NCI-H2196 treated with DMSO at 0.1 percent for 48 hours (cell line): Measurements from ENCODE around the gene WDR31.
"Not testable (repeated sequence)": the region's sequence is repeated elsewhere in the genome, so short reads cannot be mapped to it uniquely, and the experiment has no call there.

Source experiments
- DNase-seq: peaks from one replicate; lab custom pipeline; 2025; ENCODE audit not compliant: unreplicated experiment; lab: John Stamatoyannopoulos, UW

Gene WDR31

GRCh38 chr9:113340011-113340699 is at the start of gene WDR31:
Gene WDR31, minus strand, starts transcription at chr9:113340275. Its CDS starts 8,253 bp downstream, at chr9:113332022.
- DNase-seq: peak; percentile 80

DNA sequence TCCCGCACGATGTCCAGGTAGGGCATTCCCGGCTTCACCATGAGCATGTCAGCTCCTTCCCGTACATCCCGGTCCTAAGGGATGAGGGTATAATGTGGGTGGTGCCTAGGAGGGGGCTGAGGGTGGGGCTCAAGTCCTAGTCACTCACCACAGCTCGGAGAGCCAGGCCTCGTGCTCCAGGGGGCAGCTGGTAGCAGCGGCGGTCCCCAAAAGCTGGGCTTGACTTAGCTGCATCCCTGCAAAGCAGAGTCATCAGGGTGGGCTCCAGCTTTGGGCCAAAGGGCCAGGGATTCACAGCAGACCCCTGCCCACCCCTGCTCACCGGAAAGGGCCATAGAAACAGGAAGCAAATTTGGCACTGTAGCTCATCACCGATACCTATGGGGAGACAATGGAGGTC is 49.4 kb upstream of the WDR31 start:
- no peak for DNase-seq

DNA sequence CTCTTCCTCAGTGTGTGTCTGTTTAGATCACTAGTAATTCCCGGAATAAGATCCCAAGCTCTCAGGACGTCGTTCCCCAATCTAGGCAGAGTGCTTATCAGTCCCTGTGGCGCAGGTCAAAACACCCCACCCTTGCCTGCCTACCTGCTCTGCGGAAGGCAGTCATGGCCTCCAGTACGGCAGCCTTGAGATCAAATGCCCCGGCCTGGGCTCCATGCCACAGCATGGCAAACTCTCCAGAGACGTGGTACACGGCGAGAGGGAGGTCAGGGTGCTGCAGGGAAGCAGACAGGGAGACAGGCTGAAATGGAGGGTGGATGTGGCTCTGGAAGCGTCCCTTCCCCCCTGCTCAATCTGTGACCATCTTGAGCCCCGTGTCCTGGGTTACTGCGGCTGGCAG is 48.8 kb upstream of the WDR31 start:
- no peak for DNase-seq

- DNase-seq: no peak
Observed at GRCh38 chr9:113387560-113388230, 47.6 kb upstream of the WDR31 start.

DNA sequence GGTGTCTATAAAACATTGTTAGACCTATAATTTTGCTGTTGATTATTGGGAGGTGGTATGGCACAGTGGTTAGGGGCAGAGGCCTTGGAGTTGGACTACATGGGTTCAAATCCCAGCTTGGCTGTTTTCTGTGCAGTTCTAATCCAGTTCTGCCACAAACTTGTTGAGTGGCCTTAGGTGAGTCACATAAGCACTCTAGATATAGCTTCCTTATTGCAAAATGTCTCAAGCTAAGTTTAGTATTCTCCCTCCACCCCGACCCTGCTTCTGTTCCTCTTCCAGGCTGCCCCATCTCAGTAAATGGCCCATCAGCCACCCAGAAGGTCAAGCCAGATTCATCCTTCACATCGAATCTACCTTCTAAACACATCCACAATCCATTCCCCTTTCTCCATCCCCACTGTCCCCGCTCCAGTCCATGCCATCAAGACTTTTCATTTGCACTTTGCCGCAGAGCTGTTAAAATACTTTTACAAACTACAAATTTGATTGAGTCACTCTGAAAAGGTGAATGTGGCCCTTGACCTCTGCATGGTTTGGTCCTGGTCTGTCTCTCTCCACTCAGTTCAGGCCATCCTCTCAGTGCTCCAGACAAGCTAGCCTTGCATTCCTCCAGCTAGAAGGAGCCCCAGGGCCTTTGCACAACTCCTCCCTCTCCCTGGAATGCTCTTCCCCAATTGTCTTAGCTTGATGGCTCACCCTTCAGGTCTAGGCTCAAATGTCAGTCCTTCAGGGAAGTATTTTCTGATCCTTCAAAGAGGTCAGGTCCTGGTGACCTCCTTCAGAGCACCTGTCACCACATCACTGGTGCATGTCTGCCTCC is 46.7 kb upstream of the WDR31 start:
- DNase-seq: no peak

- no peak for DNase-seq
Observed at GRCh38 chr9:113381909-113382411, 41.9 kb upstream of the WDR31 start.

DNA sequence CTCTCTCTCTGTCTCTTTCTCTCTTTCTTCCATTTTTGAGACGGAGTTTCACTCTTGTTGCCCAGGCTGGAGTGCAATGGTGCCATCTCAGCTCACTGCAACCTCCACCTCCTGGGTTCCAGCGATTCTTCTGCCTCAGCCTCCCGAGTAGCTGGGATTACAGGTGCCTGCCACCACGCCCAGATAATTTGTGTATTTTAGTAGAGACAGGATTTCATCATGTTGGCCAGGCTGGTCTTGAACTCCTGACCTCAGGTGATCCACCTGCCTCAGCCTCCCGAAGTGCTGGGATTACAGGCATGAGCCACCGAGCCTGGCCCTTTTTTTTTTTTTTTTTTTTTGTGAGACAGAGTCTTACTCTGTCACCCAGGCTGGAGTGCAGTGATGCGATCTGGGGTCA is 41.4 kb upstream of the WDR31 start:
- DNase-seq: not testable (repeated sequence)

DNA sequence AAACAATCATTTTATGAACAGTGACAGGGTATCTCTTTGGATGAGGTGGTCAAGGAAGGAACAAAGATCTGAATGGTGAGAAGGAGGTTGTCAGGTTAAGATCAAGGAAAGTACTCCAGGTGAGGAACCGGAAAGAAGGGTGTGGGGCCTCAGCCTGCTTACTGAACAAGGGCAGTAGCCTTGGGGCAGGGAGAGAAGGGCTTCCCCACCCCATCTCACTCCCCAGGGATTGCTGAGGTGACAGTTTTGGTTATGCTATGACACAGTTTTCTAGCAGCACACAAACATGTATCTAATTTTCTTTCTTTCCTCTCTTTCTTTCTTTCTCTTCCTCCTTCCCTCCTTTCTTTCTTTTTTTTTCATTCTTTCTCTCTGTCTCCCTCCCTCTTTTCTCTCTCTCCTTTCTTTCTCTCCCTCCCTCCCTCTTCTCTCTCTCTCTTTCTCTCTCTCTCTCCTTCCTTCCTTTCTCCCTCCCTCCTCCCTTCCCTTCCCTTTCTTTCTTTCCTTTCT is 40.8 kb upstream of the WDR31 start:
- DNase-seq: no peak

DNA sequence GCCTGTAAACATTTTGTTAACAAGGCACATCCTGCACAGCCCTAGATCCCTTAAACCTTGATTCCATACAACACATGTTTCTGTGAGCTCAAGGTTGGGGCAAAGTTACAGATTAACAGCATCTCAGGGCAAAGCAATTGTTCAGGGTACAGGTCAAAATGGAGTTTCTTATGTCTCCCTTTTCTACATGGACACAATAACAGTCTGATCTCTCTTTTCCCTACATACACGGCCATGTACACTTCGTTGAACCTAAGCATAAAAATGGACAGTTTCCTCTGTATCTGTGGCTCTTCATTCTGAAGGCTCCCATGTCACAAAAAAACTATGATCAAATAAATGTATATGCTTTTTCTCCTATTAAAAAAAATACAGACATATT is 39.7 kb upstream of the WDR31 start:
- DNase-seq: not testable (repeated sequence)

DNA sequence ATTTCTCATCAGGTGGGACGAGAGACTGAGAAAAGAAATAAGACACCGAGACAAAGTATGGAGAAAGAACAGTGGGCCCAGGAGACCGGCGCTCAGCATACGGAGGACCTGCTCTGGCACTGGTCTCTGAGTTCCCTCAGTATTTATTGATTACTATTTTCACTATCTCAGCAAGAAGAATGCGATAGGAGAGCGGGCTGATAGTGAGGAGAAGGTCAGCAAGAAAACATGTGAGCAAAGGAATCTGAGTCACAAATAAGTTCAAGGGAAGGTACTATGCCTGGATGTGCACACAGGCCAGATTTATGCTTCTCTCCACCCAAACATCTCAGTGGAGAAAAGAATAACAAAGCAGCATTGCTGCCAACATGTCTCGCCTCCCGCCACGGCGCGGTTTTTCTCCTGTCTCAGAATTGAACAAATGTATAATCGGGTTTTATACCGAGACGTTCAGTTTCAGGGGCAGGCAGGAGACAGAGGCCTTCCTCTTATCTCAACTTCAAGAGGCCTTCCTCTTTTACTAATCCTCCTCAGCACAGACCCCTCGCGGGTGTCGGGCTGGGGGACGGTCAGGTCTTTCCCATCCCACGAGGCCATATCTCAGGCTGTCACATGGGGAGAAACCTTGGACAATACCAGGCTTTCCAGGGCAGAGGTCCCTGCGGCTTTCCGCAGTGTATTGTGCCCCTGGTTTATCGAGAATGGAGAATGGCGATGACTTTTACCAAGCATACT is 39.2 kb upstream of the WDR31 start:
- DNase-seq: not testable (repeated sequence)

GRCh38 chr9:113376634-113377567 is 36.8 kb upstream of the WDR31 start, which contains the start of gene HDHD3:
Gene HDHD3, minus strand, starts transcription at chr9:113376986. Its CDS starts 2,632 bp downstream, at chr9:113374354.
- DNase-seq: peak; percentile 64

DNA sequence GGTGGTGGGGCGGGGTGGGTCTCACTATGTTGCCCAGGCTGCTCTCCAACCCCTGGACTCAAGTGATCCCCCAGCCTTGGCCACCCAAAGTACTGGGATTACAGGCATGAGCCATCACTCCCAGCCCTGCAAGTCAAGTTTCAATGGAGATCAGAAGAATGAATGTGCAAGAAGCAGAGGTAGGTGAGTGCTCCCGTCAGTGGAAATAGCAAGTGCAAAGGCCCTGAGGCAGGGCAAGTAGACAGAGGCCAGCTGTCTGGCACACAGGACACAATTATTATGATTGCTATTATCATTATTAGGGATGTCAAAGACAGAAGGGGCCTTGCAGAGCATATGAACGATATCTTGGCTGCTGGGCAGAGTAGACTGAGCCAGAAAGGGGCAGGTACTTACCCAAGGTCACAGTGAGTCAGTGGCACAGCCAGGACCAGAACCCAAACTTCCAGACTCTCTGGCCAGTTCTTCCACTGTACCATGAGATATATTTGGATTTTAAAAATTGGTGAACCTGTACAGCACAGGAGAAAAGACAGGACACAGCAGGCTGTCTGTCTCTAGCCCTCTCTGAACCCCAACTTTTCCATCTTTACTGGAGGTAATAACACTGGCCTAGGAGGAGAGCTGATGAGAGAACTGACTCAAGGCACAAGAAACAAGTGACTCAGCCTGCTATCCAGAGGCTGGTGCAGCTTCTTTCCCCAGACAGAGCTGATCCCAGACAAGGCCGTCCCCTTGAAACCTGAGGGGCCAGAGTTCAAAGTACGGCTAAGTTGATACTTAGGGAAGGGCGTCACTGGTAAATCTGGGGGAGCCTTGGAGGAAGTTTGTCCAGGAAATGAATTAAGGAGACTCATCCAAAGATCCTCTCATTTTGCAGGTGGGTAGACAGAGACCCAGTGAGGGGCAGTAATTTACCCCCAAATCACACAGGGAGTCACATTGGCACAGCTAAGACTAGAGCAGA is 35.3 kb upstream of the WDR31 start:
- DNase-seq: no peak

DNA sequence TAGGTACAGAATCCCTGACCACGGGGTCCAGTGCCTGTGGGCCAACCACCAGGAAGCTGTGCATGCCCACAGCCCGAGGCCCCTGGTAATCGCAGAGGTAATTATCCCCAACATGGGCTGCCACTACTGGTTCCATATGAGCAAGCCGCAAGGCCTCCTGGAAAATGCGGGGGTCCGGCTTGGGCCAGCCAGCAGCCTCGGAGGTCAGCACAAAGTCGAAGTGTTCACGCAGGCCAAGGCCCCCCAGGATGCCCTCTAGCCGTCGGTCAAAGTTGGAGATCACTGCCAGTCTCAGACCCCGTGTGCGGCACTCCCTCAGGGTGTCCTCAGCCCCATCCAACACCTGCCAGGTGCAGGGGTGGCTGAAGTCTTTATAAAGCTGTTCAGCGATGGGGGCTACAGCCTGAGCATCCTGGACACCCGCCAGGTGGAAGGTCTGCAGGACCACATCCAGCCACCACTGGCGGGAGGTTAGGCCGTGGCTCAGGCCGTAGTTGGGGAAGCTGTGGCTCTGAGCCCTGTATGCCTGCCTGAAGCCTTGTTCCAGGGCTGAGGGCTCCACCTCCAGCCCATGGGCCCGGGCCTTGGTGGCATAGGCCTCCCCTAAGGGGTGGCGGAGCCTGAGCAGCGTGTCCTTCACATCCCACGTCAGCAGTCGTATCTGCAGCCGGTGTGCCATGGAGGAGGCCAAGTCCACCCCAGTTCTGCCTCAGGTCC is 33.8 kb upstream of the WDR31 start:
- no peak for DNase-seq

DNA sequence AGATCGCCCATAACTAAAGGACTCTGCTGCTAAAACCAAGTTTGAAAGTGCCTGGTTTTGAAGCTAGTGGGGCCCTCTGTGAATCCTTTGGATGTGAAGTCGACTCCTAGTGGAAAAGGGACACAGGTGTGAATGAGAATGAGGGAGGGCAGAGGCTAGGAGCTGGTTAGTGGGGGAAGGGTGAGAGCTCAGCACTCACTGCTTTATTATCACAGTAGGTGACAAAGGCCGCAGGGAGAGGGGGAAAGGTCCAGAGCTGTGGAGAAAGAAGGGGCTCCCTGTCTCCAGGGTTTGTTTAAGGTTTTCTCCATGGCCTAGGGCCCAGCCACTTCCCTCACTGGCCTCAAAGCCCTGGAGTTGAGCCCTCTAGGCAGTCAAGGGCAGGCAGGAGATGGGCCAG is 33.2 kb upstream of the WDR31 start:
- DNase-seq: no peak

- DNase-seq: no peak
Observed at GRCh38 chr9:113372059-113372458, 32.0 kb upstream of the WDR31 start.

DNA sequence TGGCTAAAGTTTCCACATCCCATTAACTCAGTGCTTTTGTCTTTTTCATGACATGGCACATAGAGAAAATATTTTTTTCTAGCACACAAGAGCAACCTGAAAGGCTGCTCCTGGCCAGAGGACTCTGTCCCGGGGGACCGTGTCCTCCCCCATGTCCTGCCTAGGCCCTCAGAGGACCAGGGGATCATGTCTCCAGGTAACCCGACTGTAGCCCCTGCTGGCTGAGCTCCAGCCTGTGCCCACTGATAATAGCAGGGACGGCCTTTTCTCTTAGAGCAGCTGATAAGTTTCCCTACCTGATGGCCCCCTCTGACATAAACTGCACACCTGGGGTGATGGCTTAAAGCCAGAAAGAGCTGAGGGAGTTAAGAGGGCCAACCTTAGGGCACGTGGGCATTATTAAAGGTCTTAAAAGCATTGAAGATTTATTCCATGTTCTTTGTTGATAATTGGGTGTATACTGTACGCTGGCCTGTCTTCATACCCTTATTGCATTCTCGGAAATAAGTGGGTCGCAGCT is 30.8 kb upstream of the WDR31 start:
- no peak for DNase-seq

GRCh38 chr9:113369855-113370140 is 29.7 kb upstream of the WDR31 start:
- DNase-seq: no peak
